Adrenal gland (tissue), 5 donors: ENCODE data around the gene RFX7.

Experiments used
- CTCF ChIP-seq, 6 experiments: fragments of 450-650 bp in 4 of 6; fragments of 200-600 bp in 2 of 6; sonication (generic) in 1 of 6; IDR thresholded peaks; 1 replicate in 5 of 6; 2 replicates in 1 of 6; pipeline versions ENCODE4 v1.5.1 to v1.8.0; 2016 to 2021; ENCODE audit warnings: antibody characterized with exemption in 6 of 6, mild to moderate bottlenecking in 2 of 6, moderate library complexity in 1 of 6
- POLR2A ChIP-seq, 2 donors: fragments of 450-650 bp; IDR thresholded peaks; one replicate each; pipeline ENCODE4 v1.6.1; 2017; ENCODE audit warnings: antibody characterized with exemption in 2 of 2, mild to moderate bottlenecking in 2 of 2, moderate library complexity in 1 of 2
- donor health status: DM: no; HTN: no; CAD: no.

- TF ChIP-seq CTCF (IDR thresholded peaks at IDR 0.05) (no peak), POLR2A (IDR thresholded peaks at IDR 0.05) (no peak)
Measured at GRCh38 chr15:56124391-56124790, 119.3 kb downstream of the RFX7 start.
